GM12878 (cell line): ENCODE results near the gene HDHD3. TPM values are rescaled to one million over a fixed set of nuclear protein-coding genes. Genes with fewer than 3 reads are reported as not detected.

Experiments used
- BCL3 ChIP-seq: IDR thresholded peaks from 2 replicates; pipeline ENCODE4 v1.6.1; 2011; ENCODE audit warnings: borderline replicate concordance, low read depth, mild to moderate bottlenecking, moderate library complexity, low read length; ENCODE audit not compliant: insufficient read depth, poor library complexity, severe bottlenecking
- BHLHE40 ChIP-seq, 2 experiments: fragments of 450-650 bp in 1 of 2; IDR thresholded peaks; 2 replicates each; pipeline ENCODE4 v1.6.1; 2011 to 2017; ENCODE audit warnings: low read depth in 2 of 2, borderline replicate concordance in 1 of 2, improper control_type of control experiment in 1 of 2, low read length in 1 of 2, mild to moderate bottlenecking in 1 of 2
- CUX1 ChIP-seq: IDR thresholded peaks from 2 replicates; pipeline ENCODE4 v1.6.1; 2012; ENCODE audit warnings: improper control_type of control experiment, low read depth, low read length; ENCODE audit not compliant: insufficient replicate concordance
- FOXM1 ChIP-seq: IDR thresholded peaks from 2 replicates; pipeline ENCODE4 v1.6.1; 2012; ENCODE audit warnings: low read depth, mild to moderate bottlenecking, inconsistent platforms, low read length, moderate library complexity
- IKZF1 ChIP-seq: fragments of 450-650 bp; conservative IDR thresholded peaks from 2 replicates; pipeline ENCODE4 v1.6.1; 2017; ENCODE audit warnings: antibody characterized with exemption, mild to moderate bottlenecking
- MLLT1 ChIP-seq: fragments of 450-650 bp; IDR thresholded peaks from 2 replicates; pipeline ENCODE4 v1.6.1; 2016; ENCODE audit warnings: mild to moderate bottlenecking
- NRF1 ChIP-seq: conservative IDR thresholded peaks from 2 replicates; pipeline ENCODE4 v1.6.1; 2011; ENCODE audit warnings: mild to moderate bottlenecking, low read depth, low read length, improper control_type of control experiment
- PKNOX1 ChIP-seq: fragments of 450-650 bp; IDR thresholded peaks from 2 replicates; pipeline ENCODE4 v1.6.1; 2016; ENCODE audit warnings: mild to moderate bottlenecking
- POLR2AphosphoS5 ChIP-seq: IDR thresholded peaks from 2 replicates; pipeline ENCODE4 v1.6.1; 2011; ENCODE audit warnings: mild to moderate bottlenecking, low read length, inconsistent platforms
- RAD51 ChIP-seq: fragments of 450-650 bp; IDR thresholded peaks from 2 replicates; pipeline ENCODE4 v1.6.1; 2016; ENCODE audit warnings: moderate library complexity, mild to moderate bottlenecking, inconsistent platforms
- SMAD1 ChIP-seq: fragments of 450-650 bp; IDR thresholded peaks from 2 replicates; pipeline ENCODE4 v1.6.1; 2018; ENCODE audit warnings: mild to moderate bottlenecking, low read depth; ENCODE audit not compliant: partially characterized antibody
- TARDBP ChIP-seq: IDR thresholded peaks from 2 replicates; pipeline ENCODE4 v1.6.1; 2016; ENCODE audit warnings: borderline replicate concordance
- TCF12 ChIP-seq: IDR thresholded peaks from 2 replicates; pipeline ENCODE4 v1.6.1; 2011; ENCODE audit warnings: low read depth, mild to moderate bottlenecking, low read length
- ZBTB40 ChIP-seq: fragments of 450-650 bp; IDR thresholded peaks from 2 replicates; pipeline ENCODE4 v1.6.1; 2016; ENCODE audit warnings: mild to moderate bottlenecking, moderate library complexity, borderline replicate concordance
- polyA plus RNA-seq, 11 experiments: library from polyadenylated mRNA; depleted of rRNA in 4 of 11; unstranded in 6 of 11; stranded (reverse) in 5 of 11; fragments of >200 nt; fragmentation: Nextera tagmentation in 4 of 11; fragmentation: Illumina TruSeq in 1 of 11; extraction: Ambion mirVana in 4 of 11; extraction: Trizol in 1 of 11; gene quantifications; 1 replicate in 1 of 11; 2 replicates in 10 of 11; pipeline versions ENCODE4 v1.2.1 to v1.2.3, GENCODE V29; 2011 to 2016; ENCODE audit warnings: inconsistent platforms in 2 of 11, missing spikeins in 2 of 11, low read depth in 1 of 11
- total RNA-seq, 4 experiments: library from RNA; depleted of rRNA in 3 of 4; stranded (reverse); fragments of >200 nt in 3 of 4; fragmentation: Illumina TruSeq in 1 of 4; extraction: Trizol in 1 of 4; gene quantifications; 2 replicates each; pipeline versions ENCODE4 v1.2.1 to v1.2.3, GENCODE V29; 2013 to 2021

Gene HDHD3
- total and polyA plus RNA-seq, 10 of the 15 experiments (the other 5 are each of a cell fraction or from before 2014, with no cell fraction given) = 1.3 to 29.4 (median 17.9) TPM

- TF ChIP-seq BHLHE40 (IDR thresholded peaks at IDR 0.05; ENCODE audit: borderline replicate concordance in 1 of 2, low read depth in 2 of 2, low read length in 1 of 2) = peak in 1 of 2 experiments; percentile 31; a peak in 1 of 4 replicates
- TF ChIP-seq FOXM1 = no peak
- 0 out of 2 replicates have a peak, but pooled peaks have one; percentile 27 for TF ChIP-seq MLLT1
- no peak for TF ChIP-seq PKNOX1
- TF ChIP-seq POLR2AphosphoS5 = peak; percentile 75
- no peak for TF ChIP-seq TARDBP
- no peak for TF ChIP-seq TCF12
- no peak for TF ChIP-seq RAD51
- TF ChIP-seq CUX1 = no peak
- no peak for TF ChIP-seq SMAD1
- peak; percentile 83 for TF ChIP-seq NRF1
- TF ChIP-seq ZBTB40 = no peak
- no peak for TF ChIP-seq BCL3
- peak; percentile 75 for TF ChIP-seq IKZF1
Observed at GRCh38 chr9:113376634-113377567, at the start of gene HDHD3 (continued).
